Right ventricle myocardium inferior (tissue), 1 donor: ENCODE measurements around the gene MYEOV. TPM values are rescaled to one million over a fixed set of nuclear protein-coding genes. Genes with fewer than 3 reads are reported as not detected.

Experiments used
- ATAC-seq: fragments of 200-7000 bp; cut with Tn5 transposase; one replicate; pipeline ENCODE4 v1.9.1; 2020; ENCODE audit warnings: mild to moderate bottlenecking, moderate library complexity
- DNase-seq: peaks from one replicate; pipeline ENCODE4 v3.0.0; 2021; ENCODE audit errors: missing footprints
- intact Hi-C: fragments of 100-400 bp; cut with DNase I; formaldehyde crosslinking; loops from one replicate; pipeline ENCODE4 v1.11.0; 2022
- total RNA-seq: library from RNA; stranded (reverse); fragmentation: NEBNext Ultra II Directional; extraction: Animal tissue kit (Norgen Biotek cat#: 25700); gene quantifications from one replicate; pipeline ENCODE4 v1.2.1, GENCODE V29; 2021
- donor health status: DM: no; HTN: yes; CAD: no; lungs with severe emphysema.

The MYEOV gene
- total RNA-seq, 1 donor from 2014 or later = not detected

- DNase-seq = no peak
- intact Hi-C loops = no loop called here
- ATAC-seq = no peak
Observed at GRCh38 chr11:69280451-69280850, 13.5 kb upstream of the MYEOV start.

- intact Hi-C loops = no loop called here
- DNase-seq = peak; percentile 62
- no peak for ATAC-seq
Observed at GRCh38 chr11:69280994-69281393, 13.0 kb upstream of the MYEOV start.

GRCh38 chr11:69283446-69283845 lies 10.5 kb upstream of the MYEOV start:
- intact Hi-C loops = no loop called here
- ATAC-seq (no peak), DNase-seq (peak; percentile 1)

DNA sequence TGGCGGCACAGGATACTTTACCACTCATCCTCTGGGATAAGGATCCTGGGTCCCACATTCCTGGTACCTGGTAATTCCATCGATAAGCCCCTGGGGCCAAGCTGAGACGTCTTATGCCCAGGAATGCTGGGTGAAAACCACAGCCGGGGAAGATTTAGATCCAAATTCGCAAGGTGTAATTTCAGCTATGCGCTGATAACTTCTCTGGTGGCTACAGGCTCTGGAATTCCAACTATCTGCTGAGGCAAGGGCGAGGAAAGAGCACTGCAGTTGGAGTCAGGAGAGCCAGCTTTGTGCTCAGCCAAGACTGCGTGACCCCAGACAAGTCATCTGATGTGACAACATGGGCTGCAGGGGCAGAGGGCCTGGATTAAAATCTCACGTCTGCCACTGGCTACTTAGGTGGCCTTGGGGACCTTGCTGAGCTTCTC lies 9.9 kb upstream of the MYEOV start:
- DNase-seq = no peak
- intact Hi-C loops = no loop called here
- ATAC-seq = no peak

DNA sequence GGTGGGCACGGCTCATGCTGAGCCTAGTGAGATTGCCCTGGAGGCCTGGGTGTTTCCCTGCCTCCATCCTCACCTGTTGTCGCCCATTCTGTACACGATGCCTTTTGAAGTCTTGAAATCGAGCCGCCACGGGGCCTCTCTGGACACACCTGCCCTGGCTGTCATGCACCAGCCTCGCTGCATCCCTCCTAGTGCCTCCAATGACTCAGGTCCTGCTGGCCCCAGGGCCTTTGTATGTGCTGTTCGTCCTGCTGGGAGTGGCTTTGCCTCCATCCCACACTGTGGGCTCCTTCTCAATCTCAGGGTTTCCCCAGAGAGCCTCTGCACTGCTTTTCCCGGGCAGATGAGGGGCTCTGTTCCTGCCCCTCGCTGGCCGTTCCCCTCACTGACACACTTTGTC lies 8.9 kb upstream of the MYEOV start:
- ATAC-seq (no peak), DNase-seq (peak; percentile 39)
- intact Hi-C loops = no loop called here

- peak; percentile 9 for DNase-seq
- intact Hi-C loops = no loop called here
- ATAC-seq = no peak
Observed at GRCh38 chr11:69285766-69286165, 8.2 kb upstream of the MYEOV start.

DNA sequence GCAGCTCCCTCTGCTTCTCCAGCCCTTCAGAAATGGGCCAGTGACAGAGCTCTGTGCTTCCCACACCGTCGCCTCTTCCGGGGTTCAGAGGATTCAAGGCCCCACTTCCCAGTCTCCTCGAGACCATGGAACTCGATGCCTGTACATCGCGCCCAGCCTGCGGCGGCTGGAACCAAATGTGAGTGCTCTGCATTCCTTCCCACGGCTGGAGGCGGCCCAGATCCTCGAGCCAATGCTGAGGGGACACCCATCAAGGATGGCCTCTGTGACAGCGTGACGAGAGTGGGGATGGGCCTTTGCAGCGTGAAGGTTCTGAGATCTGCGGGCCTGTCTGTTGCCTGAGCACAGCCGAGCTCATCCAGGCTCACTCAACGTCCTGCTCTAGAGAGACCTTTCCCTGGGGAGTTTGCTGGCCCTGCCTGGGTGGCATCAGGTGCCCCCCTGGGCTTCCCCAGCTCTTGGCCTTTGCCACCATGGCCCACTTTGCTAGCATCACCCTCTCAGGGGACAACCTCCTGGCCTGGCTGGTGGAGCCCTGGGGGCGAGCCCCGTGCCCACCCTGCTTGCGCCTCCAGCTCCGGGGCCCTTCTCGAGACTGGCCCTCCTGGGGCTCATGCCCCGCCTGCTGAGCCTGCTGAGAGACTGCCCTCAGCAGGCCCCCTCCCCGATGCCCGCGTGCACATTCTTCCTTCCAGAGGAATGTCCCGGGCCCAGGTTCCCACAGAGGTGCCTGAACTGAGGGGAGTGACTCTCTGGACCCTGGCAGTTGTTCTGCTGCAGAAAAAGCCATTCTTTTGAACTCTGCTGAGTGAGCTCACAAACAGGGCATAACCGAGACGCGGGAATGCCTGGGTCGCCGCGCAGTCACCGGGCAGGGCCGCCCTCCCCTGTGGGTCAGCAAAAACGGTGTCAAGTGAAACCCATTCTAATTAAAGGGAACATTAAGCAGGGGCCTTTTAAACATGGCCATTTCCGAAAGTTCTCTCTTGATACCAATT lies 7.3 kb upstream of the MYEOV start:
- ATAC-seq (no peak), DNase-seq (peak; percentile 34)

GRCh38 chr11:69287968-69288882 lies 5.7 kb upstream of the MYEOV start:
- intact Hi-C loops = no loop called here
- ATAC-seq (no peak), DNase-seq (peak; percentile 30)

More for the DNA sequence above, 7.3 kb upstream of the MYEOV start:
- intact Hi-C loops = no loop called here

- intact Hi-C loops = no loop called here
- ATAC-seq (no peak), DNase-seq (no peak)
Observed at GRCh38 chr11:69288883-69289242, 5.1 kb upstream of the MYEOV start.

GRCh38 chr11:69290806-69291205 lies 3.1 kb upstream of the MYEOV start:
- DNase-seq (peak; percentile 41), ATAC-seq (no peak)
- intact Hi-C loops = loop anchor here (5.0 to 10.0 kb wide), 2 partner anchors 124 to 184 kb away; no protein-coding TSS in a partner anchor

DNA sequence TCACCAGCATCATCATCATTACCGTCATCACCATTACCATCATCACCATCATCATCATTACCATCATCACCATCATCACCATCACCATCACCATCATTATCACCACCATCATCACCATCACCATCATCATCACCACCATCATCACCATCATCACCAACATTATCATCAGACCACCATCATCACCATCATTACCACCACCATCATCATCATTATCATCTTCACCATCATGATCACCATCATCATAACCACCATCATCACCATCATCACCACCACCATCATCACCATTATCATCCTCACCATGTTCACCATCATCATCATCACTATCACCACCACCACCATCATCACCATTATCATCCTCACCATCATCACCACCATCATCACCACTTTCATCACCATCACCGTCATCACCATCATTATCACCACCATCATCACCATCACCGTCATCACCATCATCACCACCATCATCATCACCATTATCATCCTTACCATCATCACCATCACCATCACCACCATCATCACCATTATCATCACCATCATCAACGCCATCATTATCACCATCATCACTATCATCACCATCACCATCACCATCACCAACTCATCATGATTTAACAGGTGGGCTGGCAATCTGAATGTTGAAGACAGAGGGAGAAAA lies 2.4 kb upstream of the MYEOV start:
- DNase-seq (no peak), ATAC-seq (no peak)
- intact Hi-C loops = loop anchor here (2.0 to 10.0 kb wide), 3 partner anchors 123 to 351 kb away; no protein-coding TSS in a partner anchor

DNA sequence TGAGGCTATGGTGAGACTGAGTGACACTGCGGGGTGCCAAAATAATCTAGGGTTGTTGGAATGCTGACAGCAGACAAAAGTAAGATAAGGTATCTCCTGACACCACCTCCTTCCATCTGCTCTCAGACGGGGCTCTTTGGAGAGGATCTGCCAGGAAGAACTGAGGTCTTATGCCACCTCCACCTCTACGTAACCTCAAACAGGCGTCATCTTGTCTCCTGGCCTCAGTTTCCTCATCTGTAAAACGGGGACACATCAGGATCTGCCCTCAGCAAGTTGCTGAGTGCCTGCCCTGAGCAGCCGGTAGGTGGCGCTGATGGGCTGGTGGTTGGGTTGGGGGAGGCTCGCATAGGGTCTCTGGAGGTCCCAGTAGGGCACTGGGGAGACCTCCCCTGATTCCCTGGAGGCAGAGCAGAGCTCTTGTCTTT lies 1.7 kb upstream of the MYEOV start:
- ATAC-seq = no peak
- intact Hi-C loops = loop anchor here (2.0 to 10.0 kb wide), 3 partner anchors 123 to 351 kb away; no protein-coding TSS in a partner anchor
- peak; percentile 75 for DNase-seq

DNA sequence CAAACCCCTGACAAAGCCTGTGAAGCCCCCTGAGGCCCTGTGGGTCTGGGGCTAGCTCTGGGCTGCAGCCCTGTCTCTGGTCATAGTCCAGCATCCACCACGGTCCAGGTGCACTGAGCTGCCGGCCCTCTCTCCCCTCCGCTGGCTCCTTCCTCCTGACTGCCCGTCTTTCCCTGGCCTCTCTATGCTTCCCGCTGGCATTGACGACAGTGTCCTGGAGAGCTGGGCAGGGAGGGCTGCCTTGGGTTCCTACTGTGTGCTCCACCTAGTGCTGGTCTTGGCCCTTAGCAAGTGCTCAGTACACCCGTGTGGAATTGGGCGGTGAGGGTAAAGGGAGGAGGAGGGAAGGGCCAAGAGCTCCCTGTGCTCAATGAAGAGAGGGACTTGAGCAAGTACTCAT lies 868 bp upstream of the MYEOV start:
- DNase-seq (no peak), ATAC-seq (no peak)
- intact Hi-C loops = loop anchor here (2.0 to 10.0 kb wide), 3 partner anchors 122 to 350 kb away; no protein-coding TSS in a partner anchor

GRCh38 chr11:69294571-69295078 lies 670 bp downstream of the MYEOV start:
- intact Hi-C loops = loop anchor here (5.0 to 10.0 kb wide), 3 partner anchors 120 to 187 kb away; no protein-coding TSS in a partner anchor
- peak; percentile 18 for DNase-seq
- ATAC-seq = no peak

- DNase-seq (peak; percentile 50), ATAC-seq (no peak)
- intact Hi-C loops = loop anchor here (5.0 to 10.0 kb wide), 2 partner anchors 119 to 147 kb away; no protein-coding TSS in a partner anchor
Observed at GRCh38 chr11:69295079-69295994, 1.4 kb downstream of the MYEOV start.

DNA sequence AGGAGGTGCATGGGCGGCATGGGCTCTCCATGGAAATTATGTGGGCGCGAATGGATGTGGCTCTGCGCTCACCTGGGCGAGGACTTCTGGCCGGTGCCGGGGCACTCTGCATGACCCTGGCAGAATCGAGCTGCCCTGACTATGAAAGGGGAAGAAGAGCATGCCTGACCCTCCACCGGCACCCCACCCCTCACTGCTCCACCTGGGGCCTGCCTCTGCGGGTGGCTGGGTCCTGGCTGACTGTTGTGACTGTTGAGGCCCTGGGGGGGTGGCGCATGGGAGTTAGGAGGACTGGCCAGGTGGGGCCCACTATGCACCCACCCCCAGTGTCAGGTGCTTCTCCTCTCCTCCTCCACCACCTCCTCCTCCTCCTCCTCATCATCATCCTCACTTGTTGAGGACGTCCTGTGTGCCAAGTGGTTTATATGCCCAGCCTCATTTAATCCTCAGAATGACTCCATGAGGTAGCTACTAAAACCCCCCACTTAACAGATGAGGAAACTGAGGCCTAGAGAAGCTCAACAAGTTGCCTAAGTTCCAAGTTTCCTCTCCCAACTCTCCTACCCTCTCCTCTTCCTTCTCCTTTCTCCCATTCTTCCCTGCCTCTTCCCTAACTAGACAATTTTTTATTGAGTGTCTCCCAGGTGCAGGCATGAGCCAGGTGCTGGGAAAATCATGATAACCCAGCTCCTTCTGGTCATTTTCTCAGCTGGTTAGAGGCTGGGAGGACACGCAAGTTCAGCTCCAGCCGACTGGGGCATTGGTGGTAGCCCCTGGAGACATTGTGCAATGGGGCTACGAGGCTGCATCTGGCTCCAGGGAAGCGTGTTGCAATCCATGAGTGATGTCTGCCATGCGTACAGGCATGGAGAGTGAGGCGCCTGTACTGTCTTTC lies 2.3 kb downstream of the MYEOV start:
- ATAC-seq (peak; percentile 53), DNase-seq (peak; percentile 80)
- intact Hi-C loops = loop anchor here (5.0 to 10.0 kb wide), 2 partner anchors 119 to 146 kb away; no protein-coding TSS in a partner anchor
